Trophoblast cell (in vitro differentiated cells and primary cell): Measurements from ENCODE around the gene G3BP2.
"Not testable (repeated sequence)": the region's sequence is repeated elsewhere in the genome, so short reads cannot be mapped to it uniquely, and the experiment has no call there.

ENCODE experiments used
- DNase-seq, 2 donors: peaks; one replicate each; pipeline ENCODE4 v3.0.0-alpha.2; 2016
- H2AFZ ChIP-seq: 2 replicates; pipeline ENCODE4 v1.6.1; 2013; ENCODE audit warnings: low read length, moderate library complexity, mild to moderate bottlenecking; ENCODE audit not compliant: insufficient read depth, poor library complexity
- H2AK5ac ChIP-seq: 2 replicates; pipeline ENCODE4 v1.6.1; 2013; ENCODE audit warnings: mild to moderate bottlenecking, low read length
- H2BK120ac ChIP-seq: 2 replicates; pipeline ENCODE4 v1.6.1; 2013; ENCODE audit warnings: low read length, mild to moderate bottlenecking, moderate library complexity; ENCODE audit not compliant: insufficient read depth, poor library complexity
- H2BK12ac ChIP-seq: 2 replicates; pipeline ENCODE4 v1.6.1; 2013; ENCODE audit warnings: mild to moderate bottlenecking, low read length, moderate library complexity
- H2BK5ac ChIP-seq: 2 replicates; pipeline ENCODE4 v1.6.1; 2013; ENCODE audit warnings: low read length, low read depth, moderate library complexity, mild to moderate bottlenecking; ENCODE audit not compliant: poor library complexity
- H3K14ac ChIP-seq: 2 replicates; pipeline ENCODE4 v1.6.1; 2013; ENCODE audit warnings: mild to moderate bottlenecking, low read length
- H3K18ac ChIP-seq: 2 replicates; pipeline ENCODE4 v1.6.1; 2013; ENCODE audit warnings: mild to moderate bottlenecking, low read length
- H3K23ac ChIP-seq: 2 replicates; pipeline ENCODE4 v1.6.1; 2013; ENCODE audit warnings: low read length
- H3K27ac ChIP-seq: 2 replicates; pipeline ENCODE4 v1.5.1; 2013; ENCODE audit warnings: low read depth, mild to moderate bottlenecking, inconsistent platforms, low read length, moderate library complexity
- H3K27me3 ChIP-seq: 2 replicates; pipeline ENCODE4 v1.6.1; 2013; ENCODE audit warnings: inconsistent platforms, mild to moderate bottlenecking, low read length, moderate library complexity; ENCODE audit not compliant: insufficient read depth
- H3K36me3 ChIP-seq, 2 experiments: 1 replicate in 1 of 2; 2 replicates in 1 of 2; pipeline ENCODE4 v1.6.1; 2013; ENCODE audit warnings: low read length in 2 of 2, mild to moderate bottlenecking in 2 of 2, moderate library complexity in 1 of 2; ENCODE audit not compliant: insufficient read depth in 2 of 2, control insufficient read depth in 1 of 2
- H3K4ac ChIP-seq: 2 replicates; pipeline ENCODE4 v1.6.1; 2013; ENCODE audit warnings: low read depth, mild to moderate bottlenecking, low read length, moderate library complexity
- H3K4me1 ChIP-seq, 2 experiments: 1 replicate in 1 of 2; 2 replicates in 1 of 2; pipeline ENCODE4 v1.6.1; 2013; ENCODE audit warnings: low read length in 2 of 2, mild to moderate bottlenecking in 2 of 2, moderate library complexity in 1 of 2; ENCODE audit not compliant: insufficient read depth in 2 of 2, control insufficient read depth in 1 of 2
- H3K4me2 ChIP-seq: 2 replicates; pipeline ENCODE4 v1.6.1; 2013; ENCODE audit warnings: inconsistent platforms, mild to moderate bottlenecking, low read length, moderate library complexity
- H3K4me3 ChIP-seq: 2 replicates; pipeline ENCODE4 v1.5.1; 2013; ENCODE audit warnings: mild to moderate bottlenecking, low read depth, low read length, inconsistent platforms
- H3K79me1 ChIP-seq: one replicate; pipeline ENCODE4 v1.6.1; 2013; ENCODE audit warnings: low read length
- H3K79me2 ChIP-seq: 2 replicates; pipeline ENCODE4 v1.6.1; 2013; ENCODE audit warnings: low read length, mild to moderate bottlenecking; ENCODE audit not compliant: control insufficient read depth, insufficient read depth, poor library complexity
- H3K9ac ChIP-seq: 2 replicates; pipeline ENCODE4 v1.6.1; 2013; ENCODE audit warnings: mild to moderate bottlenecking, low read length
- H3K9me3 ChIP-seq: 2 replicates; pipeline ENCODE4 v1.6.1; 2013; ENCODE audit warnings: low read depth, mild to moderate bottlenecking, control low read depth, inconsistent platforms, low read length; ENCODE audit not compliant: insufficient read depth
- H4K12ac ChIP-seq: 2 replicates; pipeline ENCODE4 v1.6.1; 2013; ENCODE audit warnings: low read depth, mild to moderate bottlenecking, low read length, moderate library complexity
- H4K8ac ChIP-seq: 2 replicates; pipeline ENCODE4 v1.6.1; 2013; ENCODE audit warnings: low read depth, mild to moderate bottlenecking, low read length, moderate library complexity
- H4K91ac ChIP-seq: one replicate; pipeline ENCODE4 v1.6.1; 2013; ENCODE audit warnings: low read depth, mild to moderate bottlenecking, low read length, moderate library complexity
- WGBS: extraction: QIAGEN DNeasy Blood & Tissue Kit; methylation state at CpG from one replicate; pipeline ENCODE4 v1.1.7; 2013; ENCODE audit warnings: missing lambda C conversion rate; ENCODE audit not compliant: insufficient read length, insufficient coverage; ENCODE audit errors: extremely low coverage; 5-methylcytosine and 5-hydroxymethylcytosine counted together

Gene G3BP2

DNA sequence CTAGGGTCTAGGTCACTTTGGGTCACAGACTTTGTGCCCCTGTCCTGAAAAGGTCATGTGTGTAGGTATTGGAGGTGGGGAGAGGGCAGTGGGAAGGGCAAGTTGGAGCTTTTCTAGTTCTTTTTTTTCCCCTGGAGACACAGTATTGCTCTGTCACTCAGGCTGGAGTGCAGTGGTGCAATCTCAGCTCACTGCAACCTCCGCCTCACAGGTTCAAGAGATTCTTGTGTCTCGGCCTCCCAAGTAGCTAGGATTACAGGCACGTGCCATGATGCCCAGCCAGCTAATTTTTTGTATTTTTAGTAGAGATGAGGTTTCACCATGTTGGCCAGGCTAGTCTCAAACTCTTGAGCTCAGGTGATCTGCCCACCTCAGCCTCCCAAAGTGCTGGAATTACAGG, 42.8 kb upstream of the G3BP2 start:
- H4K91ac ChIP-seq, result not testable (repeated sequence)
- no CpG with 5 or more reads among the region's 3 CpGs for WGBS
- DNase-seq, result peak in 1 of 2 donors; percentile 44

DNA sequence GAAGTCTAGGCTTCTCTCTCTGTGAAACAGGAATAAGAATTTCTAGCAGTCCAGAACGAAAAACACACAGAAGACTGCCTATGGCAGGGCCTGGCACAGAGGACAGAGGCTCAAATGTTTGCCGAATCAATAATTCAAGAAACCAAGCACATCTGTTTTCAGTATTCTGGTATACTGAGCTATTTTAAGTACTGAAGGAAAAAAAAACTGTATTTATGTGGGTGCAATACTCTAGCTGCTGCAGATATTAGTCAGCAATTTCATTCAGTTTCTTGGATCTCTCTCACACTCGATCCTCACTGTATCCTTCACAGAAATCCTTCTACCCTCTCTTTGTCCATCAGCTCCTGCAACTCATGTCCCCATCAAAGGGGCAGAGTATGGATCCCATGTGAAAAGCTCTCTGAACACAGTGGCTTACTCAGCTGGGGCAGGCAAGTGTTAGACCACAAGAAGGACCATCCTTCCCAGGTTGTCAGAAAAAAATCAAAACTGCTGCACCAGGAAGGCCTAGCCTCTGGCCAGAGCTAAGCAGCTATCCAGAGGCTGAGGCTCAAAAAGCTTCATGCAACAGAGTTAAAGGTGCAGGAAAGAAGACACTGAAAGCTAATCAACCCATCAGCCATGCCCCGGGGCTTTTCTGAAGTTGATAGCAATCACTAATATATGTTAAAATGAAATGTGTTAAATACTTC, 42.0 kb upstream of the G3BP2 start:
- peak overlapping the region; percentile 47 for H4K8ac ChIP-seq
- no peak overlapping the region for H4K12ac ChIP-seq
- no peaks in the 10 kb centered on the region for H3K27me3 ChIP-seq
- peaks cover 2 to 10% of the 10 kb centered on the region in 2 experiments for H3K4me1 ChIP-seq
- H3K9me3 ChIP-seq, result no peaks in the 10 kb centered on the region
- H3K23ac ChIP-seq, result no peak overlapping the region
- WGBS, result no CpG with 5 or more reads among the region's 4 CpGs
- H4K91ac ChIP-seq, result no peak overlapping the region
- no peak overlapping the region for H2AFZ ChIP-seq
- no peak overlapping the region for H3K27ac ChIP-seq
- H2AK5ac ChIP-seq, result peak overlapping the region; percentile 62
- H2BK120ac ChIP-seq, result no peak overlapping the region
- no peak overlapping the region for H2BK5ac ChIP-seq
- no peak overlapping the region for H3K14ac ChIP-seq
- no peak overlapping the region for H3K9ac ChIP-seq
- H3K4ac ChIP-seq, result no peak overlapping the region
- H3K79me1 ChIP-seq, result no peaks in the 10 kb centered on the region
- no peak overlapping the region for H3K4me3 ChIP-seq
- no peak overlapping the region for H3K4me2 ChIP-seq
- H3K36me3 ChIP-seq, result no peaks in the 10 kb centered on the region
- DNase-seq, result peak in 1 of 2 donors; percentile 35
- no peaks in the 10 kb centered on the region for H3K79me2 ChIP-seq
- peak overlapping the region; percentile 84 for H3K18ac ChIP-seq
- H2BK12ac ChIP-seq, result no peak overlapping the region

More for the DNA sequence above, 42.8 kb upstream of the G3BP2 start:
- not testable (repeated sequence) for H3K4me2 ChIP-seq, H3K4me3 ChIP-seq, H3K14ac ChIP-seq, H3K79me2 ChIP-seq, H3K9me3 ChIP-seq, H3K36me3 ChIP-seq, H2AFZ ChIP-seq, H3K4ac ChIP-seq, H3K27me3 ChIP-seq, H2BK120ac ChIP-seq, H3K27ac ChIP-seq, H3K79me1 ChIP-seq, H3K23ac ChIP-seq, H2AK5ac ChIP-seq, H3K18ac ChIP-seq, H3K9ac ChIP-seq, H2BK5ac ChIP-seq, H4K12ac ChIP-seq, H2BK12ac ChIP-seq, H4K8ac ChIP-seq
- H3K4me1 ChIP-seq, result peaks cover 2 to 10% of the 10 kb centered on the region in 2 experiments

DNA sequence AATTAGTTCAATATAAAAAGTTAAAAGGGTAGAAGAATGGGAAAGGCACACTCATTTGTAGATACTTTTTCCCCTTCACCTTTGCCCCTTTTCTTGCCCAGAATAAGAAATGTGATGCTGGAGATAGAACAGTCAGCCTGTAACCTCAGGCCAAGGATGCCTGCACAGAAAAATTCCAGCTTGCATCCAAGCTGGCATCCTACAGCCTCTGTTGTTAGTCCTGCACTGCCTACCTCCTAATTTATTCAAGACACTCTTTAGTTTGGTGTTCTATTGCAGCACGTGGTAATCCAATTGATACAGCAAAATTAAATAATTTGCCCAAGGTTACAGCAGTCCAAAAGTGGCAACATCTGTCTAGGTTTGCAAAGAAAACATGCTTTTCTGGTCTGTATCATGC, 41.5 kb upstream of the G3BP2 start:
- no CpG with 5 or more reads among the region's 1 CpG for WGBS
- no peak overlapping the region for H3K4me3 ChIP-seq
- no peaks in the 10 kb centered on the region for H3K9me3 ChIP-seq
- no peak overlapping the region for H2BK12ac ChIP-seq
- no peak overlapping the region for H2BK5ac ChIP-seq
- no peak overlapping the region for H2BK120ac ChIP-seq
- no peak overlapping the region for H4K8ac ChIP-seq
- H3K4ac ChIP-seq, result no peak overlapping the region
- H2AK5ac ChIP-seq, result no peak overlapping the region
- no peaks in the 10 kb centered on the region for H3K79me1 ChIP-seq
- no peak overlapping the region for H3K9ac ChIP-seq
- no peaks in the 10 kb centered on the region for H3K79me2 ChIP-seq
- H3K14ac ChIP-seq, result no peak overlapping the region
- no peak overlapping the region for H4K91ac ChIP-seq
- H4K12ac ChIP-seq, result no peak overlapping the region
- no peaks in the 10 kb centered on the region for H3K27me3 ChIP-seq
- peak in 1 of 2 donors; percentile 66 for DNase-seq
- H3K36me3 ChIP-seq, result no peaks in the 10 kb centered on the region
- peaks cover 2 to 10% of the 10 kb centered on the region in 2 experiments for H3K4me1 ChIP-seq
- H3K27ac ChIP-seq, result no peak overlapping the region
- no peak overlapping the region for H3K4me2 ChIP-seq
- H2AFZ ChIP-seq, result no peak overlapping the region
- no peak overlapping the region for H3K23ac ChIP-seq
- no peak overlapping the region for H3K18ac ChIP-seq

DNA sequence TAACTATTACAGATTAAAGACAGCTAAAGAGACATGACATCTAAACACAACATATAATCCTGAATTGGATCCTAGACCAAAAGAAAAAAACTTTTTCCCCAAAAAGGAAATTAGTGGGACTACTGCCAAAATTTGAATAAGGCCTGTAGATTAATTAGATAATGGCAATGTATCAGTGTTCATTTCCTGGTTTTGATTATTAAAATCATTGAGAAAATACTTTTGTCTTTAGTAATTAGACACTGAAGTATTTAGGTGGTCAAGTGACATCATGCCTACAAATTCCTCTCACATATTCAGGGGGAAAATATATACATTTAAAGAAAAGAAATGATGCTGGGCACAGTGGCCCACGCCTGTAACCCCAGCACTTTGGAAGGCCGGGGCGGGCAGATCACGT, 40.8 kb upstream of the G3BP2 start:
- H2BK5ac ChIP-seq, result no peak overlapping the region
- no CpG with 5 or more reads among the region's 4 CpGs for WGBS

More for the DNA sequence above, 40.8 kb upstream of the G3BP2 start:
- no peak overlapping the region for H2AFZ ChIP-seq
- no peak overlapping the region for H2AK5ac ChIP-seq
- no peak overlapping the region for H2BK120ac ChIP-seq
- H4K8ac ChIP-seq, result no peak overlapping the region
- peaks cover 2 to 10% of the 10 kb centered on the region in 2 experiments for H3K4me1 ChIP-seq
- no peak overlapping the region for H4K91ac ChIP-seq
- H3K9ac ChIP-seq, result no peak overlapping the region
- no peaks in the 10 kb centered on the region for H3K79me2 ChIP-seq
- H3K27ac ChIP-seq, result no peak overlapping the region
- no peak overlapping the region for H3K4me2 ChIP-seq
- H3K4me3 ChIP-seq, result no peak overlapping the region
- no peaks in the 10 kb centered on the region for H3K9me3 ChIP-seq
- no peaks in the 10 kb centered on the region for H3K27me3 ChIP-seq
- no peak for DNase-seq
- no peak overlapping the region for H3K18ac ChIP-seq
- H3K14ac ChIP-seq, result no peak overlapping the region
- H3K36me3 ChIP-seq, result no peaks in the 10 kb centered on the region
- no peak overlapping the region for H3K23ac ChIP-seq
- H4K12ac ChIP-seq, result no peak overlapping the region
- H3K79me1 ChIP-seq, result no peaks in the 10 kb centered on the region
- H2BK12ac ChIP-seq, result no peak overlapping the region
- no peak overlapping the region for H3K4ac ChIP-seq
